ENCODE measurements around the gene GRAP.
"Not testable (repeated sequence)": the region's sequence is repeated elsewhere in the genome, so short reads cannot be mapped to it uniquely, and the experiment has no call there.

DNA sequence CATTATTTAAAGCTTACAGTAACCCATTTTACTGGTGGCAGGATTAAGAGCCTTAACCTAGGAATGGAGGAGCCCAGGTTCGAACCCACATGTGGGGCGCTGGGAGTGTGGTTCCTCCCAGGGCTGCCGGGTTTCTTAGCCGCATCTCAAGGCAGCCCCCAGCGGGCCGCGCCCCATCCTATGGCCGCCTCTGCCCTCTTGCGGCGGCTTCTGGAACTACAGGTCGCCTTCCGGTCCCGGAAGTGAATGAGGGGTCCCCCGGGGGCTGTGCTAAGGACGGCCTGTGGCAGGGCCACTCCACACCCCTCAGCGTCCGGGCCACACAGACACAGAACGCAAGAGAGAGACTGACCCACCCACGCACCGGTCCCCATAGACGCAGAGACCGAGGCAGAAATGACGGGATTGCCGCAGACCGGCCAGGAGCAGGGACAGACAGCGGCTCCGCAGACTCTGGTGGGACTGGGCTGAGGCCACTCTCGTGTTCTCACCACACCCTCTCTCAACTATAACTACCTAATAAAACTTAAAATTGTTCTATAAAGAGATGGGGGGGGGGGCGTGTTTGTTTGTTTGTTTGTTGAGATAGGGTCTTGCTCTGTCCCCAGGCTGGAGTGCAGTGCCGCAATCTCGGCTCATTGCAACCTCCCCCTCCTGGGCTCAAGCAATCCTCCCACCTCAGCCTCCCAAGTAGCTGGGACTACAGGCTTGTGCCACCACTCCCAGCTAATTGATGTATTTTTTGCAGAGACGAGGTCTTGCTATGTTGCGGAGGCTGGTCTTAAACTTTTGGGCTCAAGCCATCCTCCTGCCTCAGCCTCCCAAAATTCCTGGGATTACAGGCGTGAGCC is 23.8 kb upstream of the GRAP start:
- TF ChIP-seq DPF2 (IDR thresholded peaks at IDR 0.05): not testable (repeated sequence)
- TF ChIP-seq, protein P1, sequence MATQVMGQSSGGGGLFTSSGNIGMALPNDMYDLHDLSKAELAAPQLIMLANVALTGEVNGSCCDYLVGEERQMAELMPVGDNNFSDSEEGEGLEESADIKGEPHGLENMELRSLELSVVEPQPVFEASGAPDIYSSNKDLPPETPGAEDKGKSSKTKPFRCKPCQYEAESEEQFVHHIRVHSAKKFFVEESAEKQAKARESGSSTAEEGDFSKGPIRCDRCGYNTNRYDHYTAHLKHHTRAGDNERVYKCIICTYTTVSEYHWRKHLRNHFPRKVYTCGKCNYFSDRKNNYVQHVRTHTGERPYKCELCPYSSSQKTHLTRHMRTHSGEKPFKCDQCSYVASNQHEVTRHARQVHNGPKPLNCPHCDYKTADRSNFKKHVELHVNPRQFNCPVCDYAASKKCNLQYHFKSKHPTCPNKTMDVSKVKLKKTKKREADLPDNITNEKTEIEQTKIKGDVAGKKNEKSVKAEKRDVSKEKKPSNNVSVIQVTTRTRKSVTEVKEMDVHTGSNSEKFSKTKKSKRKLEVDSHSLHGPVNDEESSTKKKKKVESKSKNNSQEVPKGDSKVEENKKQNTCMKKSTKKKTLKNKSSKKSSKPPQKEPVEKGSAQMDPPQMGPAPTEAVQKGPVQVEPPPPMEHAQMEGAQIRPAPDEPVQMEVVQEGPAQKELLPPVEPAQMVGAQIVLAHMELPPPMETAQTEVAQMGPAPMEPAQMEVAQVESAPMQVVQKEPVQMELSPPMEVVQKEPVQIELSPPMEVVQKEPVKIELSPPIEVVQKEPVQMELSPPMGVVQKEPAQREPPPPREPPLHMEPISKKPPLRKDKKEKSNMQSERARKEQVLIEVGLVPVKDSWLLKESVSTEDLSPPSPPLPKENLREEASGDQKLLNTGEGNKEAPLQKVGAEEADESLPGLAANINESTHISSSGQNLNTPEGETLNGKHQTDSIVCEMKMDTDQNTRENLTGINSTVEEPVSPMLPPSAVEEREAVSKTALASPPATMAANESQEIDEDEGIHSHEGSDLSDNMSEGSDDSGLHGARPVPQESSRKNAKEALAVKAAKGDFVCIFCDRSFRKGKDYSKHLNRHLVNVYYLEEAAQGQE (IDR thresholded peaks at IDR 0.05; ENCODE audit: low read depth, low read length): not testable (repeated sequence)
